NB4 (cell line): ENCODE measurements around the gene ASB18.

Experiments
- DNase-seq: peaks from one replicate; pipeline ENCODE4 v3.0.0; 2010; ENCODE audit warnings: low read depth
- H3K4me3 ChIP-seq: one replicate; pipeline ENCODE4 v1.5.1; 2011; ENCODE audit warnings: mild to moderate bottlenecking, low read depth, low read length, moderate library complexity
- CTCF ChIP-seq: IDR thresholded peaks from one replicate; pipeline ENCODE4 v1.5.1; 2012; ENCODE audit warnings: low read depth, low read length
- MAX ChIP-seq: IDR thresholded peaks from 2 replicates; pipeline ENCODE4 v1.6.1; 2011; ENCODE audit warnings: low read depth, low read length
- MYC ChIP-seq: IDR thresholded peaks from 2 replicates; pipeline ENCODE4 v1.6.1; 2011; ENCODE audit warnings: low read depth, low read length
- POLR2A ChIP-seq: IDR thresholded peaks from 2 replicates; pipeline ENCODE4 v1.6.1; 2011; ENCODE audit warnings: mild to moderate bottlenecking; ENCODE audit not compliant: insufficient read length; ENCODE audit errors: extremely low read depth

The ASB18 gene

GRCh38 chr2:236298924-236299475 is 34.8 kb upstream of the ASB18 start:
- TF ChIP-seq POLR2A (no peak), MAX (no peak), MYC (no peak), CTCF (no peak)
- no peak overlapping the region for H3K4me3 ChIP-seq
- no peak for DNase-seq

- DNase-seq, result no peak
- no peak for TF ChIP-seq POLR2A
- no peak for TF ChIP-seq MAX
- no peak for TF ChIP-seq MYC
- no peak for TF ChIP-seq CTCF
Observed at GRCh38 chr2:236295481-236295880, 31.3 kb upstream of the ASB18 start.

GRCh38 chr2:236294647-236295046 is 30.4 kb upstream of the ASB18 start:
- H3K4me3 ChIP-seq, result no peak overlapping the region
- DNase-seq, result no peak
- TF ChIP-seq POLR2A (no peak), CTCF (no peak), MAX (no peak), MYC (no peak)

More at GRCh38 chr2:236295481-236295880, 31.3 kb upstream of the ASB18 start:
- H3K4me3 ChIP-seq, result no peak overlapping the region

- TF ChIP-seq MYC, result no peak
- no peak for DNase-seq
- no peak overlapping the region for H3K4me3 ChIP-seq
Observed at GRCh38 chr2:236293241-236293810, 29.1 kb upstream of the ASB18 start.

- no peak for DNase-seq
- no peak for TF ChIP-seq MAX
- no peak for TF ChIP-seq MYC
- TF ChIP-seq POLR2A, result no peak
- TF ChIP-seq CTCF, result no peak
- H3K4me3 ChIP-seq, result no peak overlapping the region
Observed at GRCh38 chr2:236291911-236292310, 27.7 kb upstream of the ASB18 start.

GRCh38 chr2:236291476-236291875 is 27.3 kb upstream of the ASB18 start:
- no peak for DNase-seq
- TF ChIP-seq POLR2A (no peak), CTCF (no peak), MAX (no peak), MYC (no peak)
- no peak overlapping the region for H3K4me3 ChIP-seq
